H1 (cell line): Measurements from ENCODE around the gene PRTG. TPM values are rescaled to one million over a fixed set of nuclear protein-coding genes. Genes with fewer than 3 reads are reported as not detected.

ENCODE experiments used
- CTCF ChIA-PET: fragments of 300-600 bp; sonication (Branson Sonifier 250); formaldehyde crosslinking; loops from one replicate; lab custom pipeline; 2021; ENCODE audit not compliant: partially characterized antibody; lab: Charles Lee
- POLR2A ChIA-PET: fragments of 300-600 bp; sonication (Branson Sonifier 250); formaldehyde crosslinking; loops from one replicate; lab custom pipeline; 2021; ENCODE audit warnings: inconsistent platforms; ENCODE audit not compliant: partially characterized antibody; lab: Charles Lee
- DNase-seq, 2 experiments: peaks; one replicate each; pipeline versions ENCODE4 v3.0.0 to v3.0.0-alpha.2; 2010 to 2022; ENCODE audit warnings: low spot score in 2 of 2, low read depth in 1 of 2, mixed read lengths in 1 of 2
- FAIRE-seq: peaks from 2 replicates; lab custom pipeline; 2011; peaks lifted over from hg19 to GRCh38; lab: Jason Lieb, UNC
- H2AFZ ChIP-seq: 2 replicates; pipeline ENCODE4 v1.8.1; 2012; ENCODE audit warnings: low read length, inconsistent platforms
- H2AK5ac ChIP-seq: 2 replicates; pipeline ENCODE4 v1.6.1; 2013; ENCODE audit warnings: low read depth, low read length
- H2BK120ac ChIP-seq: replicated peaks from 2 replicates; pipeline ENCODE3; 2013; ENCODE audit warnings: low read depth, low read length, inconsistent platforms
- H2BK12ac ChIP-seq: 2 replicates; pipeline ENCODE4 v1.6.1; 2013; ENCODE audit warnings: low read depth, low read length
- H2BK15ac ChIP-seq: 2 replicates; pipeline ENCODE4 v1.6.1; 2013; ENCODE audit warnings: low read length
- H2BK20ac ChIP-seq: 2 replicates; pipeline ENCODE4 v1.6.1; 2013; ENCODE audit warnings: low read length
- H2BK5ac ChIP-seq: 2 replicates; pipeline ENCODE4 v1.6.1; 2013; ENCODE audit warnings: low read depth, low read length
- H3K14ac ChIP-seq: 2 replicates; pipeline ENCODE4 v1.6.1; 2013; ENCODE audit warnings: inconsistent platforms; ENCODE audit not compliant: insufficient read length
- H3K18ac ChIP-seq: 2 replicates; pipeline ENCODE4 v1.6.1; 2013; ENCODE audit warnings: low read length; ENCODE audit errors: extremely low read depth
- H3K23ac ChIP-seq: 2 replicates; pipeline ENCODE4 v1.6.1; 2013; ENCODE audit warnings: inconsistent platforms; ENCODE audit not compliant: insufficient read length
- H3K23me2 ChIP-seq: 2 replicates; pipeline ENCODE4 v1.6.1; 2013; ENCODE audit warnings: low read depth, low read length
- H3K27ac ChIP-seq: 2 replicates; pipeline ENCODE4 v1.6.1; 2011; ENCODE audit warnings: low read depth, low read length, inconsistent platforms
- H3K27me3 ChIP-seq, 4 experiments: replicated peaks in 1 of 4; 1 replicate in 1 of 4; 2 replicates in 3 of 4; pipeline versions ENCODE4 v1.6.1 to v1.8.1; 2011 to 2013; ENCODE audit warnings: low read length in 3 of 4, mild to moderate bottlenecking in 3 of 4, inconsistent platforms in 2 of 4, mixed read lengths in 2 of 4, moderate library complexity in 1 of 4; ENCODE audit not compliant: control insufficient read depth in 3 of 4, insufficient read depth in 3 of 4; ENCODE audit errors: extremely low read depth in 1 of 4
- H3K36me3 ChIP-seq, 4 experiments: 2 replicates each; pipeline versions ENCODE4 v1.6.1 to v1.8.1; 2011 to 2013; ENCODE audit warnings: mild to moderate bottlenecking in 4 of 4, low read length in 3 of 4, moderate library complexity in 2 of 4, control low read depth in 1 of 4, inconsistent platforms in 1 of 4; ENCODE audit not compliant: insufficient read depth in 4 of 4, control insufficient read depth in 2 of 4
- H3K4ac ChIP-seq: replicated peaks from 2 replicates; pipeline ENCODE3; 2013; ENCODE audit warnings: low read length, low read depth, mixed read lengths, inconsistent platforms; ENCODE audit not compliant: insufficient read length
- H3K4me1 ChIP-seq, 4 experiments: replicated peaks in 1 of 4; 1 replicate in 1 of 4; 2 replicates in 3 of 4; pipeline versions ENCODE4 v1.6.1 to v1.8.1; 2011 to 2013; ENCODE audit warnings: low read length in 3 of 4, inconsistent platforms in 2 of 4, mixed read lengths in 1 of 4; ENCODE audit not compliant: insufficient read depth in 4 of 4, control insufficient read depth in 3 of 4
- H3K4me2 ChIP-seq, 2 experiments: 2 replicates each; pipeline versions ENCODE4 v1.6.1 to v1.8.1; 2011 to 2013; ENCODE audit warnings: low read depth in 2 of 2, low read length in 2 of 2, control low read depth in 1 of 2, inconsistent platforms in 1 of 2, mild to moderate bottlenecking in 1 of 2; ENCODE audit not compliant: insufficient read depth in 1 of 2
- H3K4me3 ChIP-seq, 4 experiments: fragments of 200-600, 300-600 bp in 1 of 4; sonication (generic), shearing (Covaris generic), sonication (Bioruptor Twin) in 1 of 4; 2 replicates each; pipeline versions ENCODE4 v1.5.1 to v1.8.1; 2011 to 2016; ENCODE audit warnings: low read length in 4 of 4, low read depth in 3 of 4, control low read depth in 2 of 4, inconsistent platforms in 2 of 4, mild to moderate bottlenecking in 2 of 4, mixed read lengths in 1 of 4, moderate library complexity in 1 of 4; ENCODE audit not compliant: insufficient read depth in 2 of 4; ENCODE audit errors: extremely low read depth in 1 of 4
- H3K56ac ChIP-seq: replicated peaks from 2 replicates; pipeline ENCODE3; 2013; ENCODE audit warnings: low read depth, mild to moderate bottlenecking, mixed read lengths, low read length, inconsistent platforms; ENCODE audit not compliant: insufficient read length
- H3K79me1 ChIP-seq: 2 replicates; pipeline ENCODE4 v1.6.1; 2013; ENCODE audit warnings: low read depth, low read length, control low read depth
- H3K79me2 ChIP-seq, 2 experiments: 2 replicates each; pipeline versions ENCODE4 v1.6.1 to v1.8.1; 2012 to 2013; ENCODE audit warnings: low read length in 2 of 2, mild to moderate bottlenecking in 2 of 2, inconsistent platforms in 1 of 2; ENCODE audit not compliant: insufficient read depth in 2 of 2, control insufficient read depth in 1 of 2
- H3K9ac ChIP-seq, 4 experiments: replicated peaks in 1 of 4; 1 replicate in 1 of 4; 2 replicates in 3 of 4; pipeline versions ENCODE4 v1.6.1 to v1.8.1; 2011 to 2013; ENCODE audit warnings: low read depth in 3 of 4, low read length in 3 of 4, control low read depth in 2 of 4, mild to moderate bottlenecking in 2 of 4, moderate library complexity in 2 of 4, inconsistent platforms in 1 of 4; ENCODE audit errors: extremely low read depth in 1 of 4
- H3K9me3 ChIP-seq, 2 experiments: 2 replicates each; pipeline versions ENCODE4 v1.6.1 to v1.8.1; 2012 to 2013; ENCODE audit warnings: mild to moderate bottlenecking in 2 of 2, moderate library complexity in 2 of 2, control low read depth in 1 of 2, inconsistent platforms in 1 of 2, low read depth in 1 of 2, low read length in 1 of 2, mixed read lengths in 1 of 2; ENCODE audit not compliant: insufficient read depth in 2 of 2
- H4K20me1 ChIP-seq, 2 experiments: replicated peaks in 1 of 2; 2 replicates each; pipeline versions ENCODE3 to v1.8.1; 2011 to 2013; ENCODE audit warnings: inconsistent platforms in 2 of 2, low read length in 2 of 2, mild to moderate bottlenecking in 1 of 2; ENCODE audit not compliant: insufficient read depth in 2 of 2, control insufficient read depth in 1 of 2
- H4K5ac ChIP-seq: 2 replicates; pipeline ENCODE4 v1.6.1; 2013; ENCODE audit warnings: low read length, low read depth, mixed read lengths, inconsistent platforms; ENCODE audit not compliant: insufficient read length
- H4K8ac ChIP-seq: 2 replicates; pipeline ENCODE4 v1.8.0; 2013; ENCODE audit warnings: mild to moderate bottlenecking, moderate library complexity, low read length, inconsistent platforms; ENCODE audit not compliant: insufficient read depth; ENCODE audit errors: extremely low read depth
- H4K91ac ChIP-seq: replicated peaks from 2 replicates; pipeline ENCODE3; 2013; ENCODE audit warnings: low read length, mixed read lengths, inconsistent platforms; ENCODE audit not compliant: insufficient read length
- BCL11A ChIP-seq, 2 experiments: IDR thresholded peaks; one replicate each; pipeline ENCODE4 v1.6.1; 2011; ENCODE audit warnings: low read depth in 2 of 2, low read length in 2 of 2, mild to moderate bottlenecking in 2 of 2
- RAD21 ChIP-seq, 2 experiments: IDR thresholded peaks in 1 of 2; conservative IDR thresholded peaks in 1 of 2; 2 replicates each; pipeline ENCODE4 v1.6.1; 2011; ENCODE audit warnings: low read depth in 2 of 2, low read length in 2 of 2, improper control_type of control experiment in 1 of 2, inconsistent platforms in 1 of 2, mild to moderate bottlenecking in 1 of 2, moderate library complexity in 1 of 2
- WGBS, 2 experiments: shearing (Covaris generic) in 1 of 2; methylation state at CpG; one replicate each; pipeline versions ENCODE4 v1.1.6 to v1.1.7; 2013 to 2015; ENCODE audit warnings: low lambda C conversion rate in 2 of 2, mixed read lengths in 2 of 2, inconsistent platforms in 1 of 2, low coverage in 1 of 2, missing lambda C conversion rate in 1 of 2; ENCODE audit not compliant: insufficient replicate concordance in 2 of 2, insufficient coverage in 1 of 2, insufficient read length in 1 of 2; ENCODE audit errors: extremely low coverage in 1 of 2, missing lambda C conversion rate in 1 of 2; 5-methylcytosine and 5-hydroxymethylcytosine counted together
- polyA plus RNA-seq, 7 experiments: library from polyadenylated mRNA; depleted of rRNA in 3 of 7; stranded (reverse) in 5 of 7; unstranded in 2 of 7; fragments of >200 nt in 5 of 7; fragments of 200-250 nt in 2 of 7; gene quantifications; 1 replicate in 5 of 7; 2 replicates in 1 of 7; 4 replicates in 1 of 7; pipeline versions ENCODE4 v1.2.1 to v1.2.3, GENCODE V29; 2011 to 2013; ENCODE audit warnings: missing spikeins in 2 of 7, mixed read lengths in 2 of 7
- total RNA-seq: library from RNA; stranded (reverse); fragmentation: NEBNext Ultra II Directional; extraction: Animal tissue kit (Norgen Biotek cat#: 25700); gene quantifications from 2 replicates; pipeline ENCODE4 v1.2.1, GENCODE V29; 2021
- TF ChIP-seq, protein P1 (sequence below), 3 experiments: IDR thresholded peaks; 1 replicate in 2 of 3; 2 replicates in 1 of 3; pipeline versions ENCODE4 v1.5.1 to v1.6.1; 2011; ENCODE audit warnings: low read length in 3 of 3, mild to moderate bottlenecking in 3 of 3, inconsistent platforms in 2 of 3, low read depth in 1 of 3, moderate library complexity in 1 of 3; ENCODE audit not compliant: insufficient read depth in 1 of 3; ENCODE audit errors: control extremely low read depth in 1 of 3
- TF ChIP-seq, protein P2 (sequence below): IDR thresholded peaks from 2 replicates; pipeline ENCODE4 v1.6.1; 2012; ENCODE audit warnings: inconsistent platforms

PRTG gene
- total and polyA plus RNA-seq, 2 of the 8 experiments (the other 6 are each of a cell fraction or from before 2014, with no cell fraction given), result 3.1 to 3.2 TPM

- no peaks in the 10 kb centered on the region for H4K20me1 ChIP-seq
- H2AK5ac ChIP-seq, result no peak overlapping the region
- H2BK15ac ChIP-seq, result no peak overlapping the region
- no peaks in the 10 kb centered on the region for H3K79me2 ChIP-seq
- no peak overlapping the region for H3K27ac ChIP-seq
- no peak overlapping the region for H3K14ac ChIP-seq
- H2BK12ac ChIP-seq, result no peak overlapping the region
- no peak overlapping the region for H2BK5ac ChIP-seq
- H3K4me2 ChIP-seq, result no peak overlapping the region
- CTCF ChIA-PET, result interaction anchor here (0.6 to 8.6 kb wide), 41 partner anchors 12 to 488 kb away, joined by 3 to 110 read pairs (median 4); no protein-coding TSS in a partner anchor
- no peaks in the 10 kb centered on the region for H3K23me2 ChIP-seq
- H3K36me3 ChIP-seq, result no peaks in the 10 kb centered on the region
- no peak overlapping the region for H3K18ac ChIP-seq
- no peak overlapping the region for H3K4ac ChIP-seq
- 53% methylated on average over 9 of the region's 9 CpGs; no CpG with 5 or more reads in 1 of the 2 experiments for WGBS, 2 experiments
- H3K4me1 ChIP-seq, result peaks cover 0 to 4% (median 0%) of the 10 kb centered on the region in 4 experiments; a peak in 1 of 7 replicates
- no peaks in the 10 kb centered on the region for H3K79me1 ChIP-seq
- DNase-seq (peak in 1 of 2 experiments; percentile 87), FAIRE-seq (peak; percentile 24)
- no peaks in the 10 kb centered on the region for H3K27me3 ChIP-seq
- no peak overlapping the region for H3K56ac ChIP-seq
- no peak overlapping the region for H3K4me3 ChIP-seq
- no peak overlapping the region for H2BK120ac ChIP-seq
- TF ChIP-seq BCL11A (IDR thresholded peaks at IDR 0.05; ENCODE audit: low read depth in 2 of 2, low read length in 2 of 2), result no peak
- TF ChIP-seq, protein P1, sequence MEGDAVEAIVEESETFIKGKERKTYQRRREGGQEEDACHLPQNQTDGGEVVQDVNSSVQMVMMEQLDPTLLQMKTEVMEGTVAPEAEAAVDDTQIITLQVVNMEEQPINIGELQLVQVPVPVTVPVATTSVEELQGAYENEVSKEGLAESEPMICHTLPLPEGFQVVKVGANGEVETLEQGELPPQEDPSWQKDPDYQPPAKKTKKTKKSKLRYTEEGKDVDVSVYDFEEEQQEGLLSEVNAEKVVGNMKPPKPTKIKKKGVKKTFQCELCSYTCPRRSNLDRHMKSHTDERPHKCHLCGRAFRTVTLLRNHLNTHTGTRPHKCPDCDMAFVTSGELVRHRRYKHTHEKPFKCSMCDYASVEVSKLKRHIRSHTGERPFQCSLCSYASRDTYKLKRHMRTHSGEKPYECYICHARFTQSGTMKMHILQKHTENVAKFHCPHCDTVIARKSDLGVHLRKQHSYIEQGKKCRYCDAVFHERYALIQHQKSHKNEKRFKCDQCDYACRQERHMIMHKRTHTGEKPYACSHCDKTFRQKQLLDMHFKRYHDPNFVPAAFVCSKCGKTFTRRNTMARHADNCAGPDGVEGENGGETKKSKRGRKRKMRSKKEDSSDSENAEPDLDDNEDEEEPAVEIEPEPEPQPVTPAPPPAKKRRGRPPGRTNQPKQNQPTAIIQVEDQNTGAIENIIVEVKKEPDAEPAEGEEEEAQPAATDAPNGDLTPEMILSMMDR (IDR thresholded peaks at IDR 0.05; ENCODE audit: control extremely low read depth in 1 of 3, insufficient read depth in 1 of 3, low read depth in 1 of 3, low read length in 3 of 3), result peak; percentile 47 to 69 (median 48)
- peak; percentile 43 to 53 for TF ChIP-seq RAD21 (IDR thresholded peaks at IDR 0.05 in 1 of 2, conservative IDR thresholded peaks at IDR 0.05 in 1 of 2; ENCODE audit: low read depth in 2 of 2, low read length in 2 of 2)
- TF ChIP-seq, protein P2, sequence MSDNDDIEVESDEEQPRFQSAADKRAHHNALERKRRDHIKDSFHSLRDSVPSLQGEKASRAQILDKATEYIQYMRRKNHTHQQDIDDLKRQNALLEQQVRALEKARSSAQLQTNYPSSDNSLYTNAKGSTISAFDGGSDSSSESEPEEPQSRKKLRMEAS, result 0 out of 2 replicates have a peak, but pooled peaks have one; percentile 10
- POLR2A ChIA-PET, result no interaction called here
- H4K8ac ChIP-seq, result no peak overlapping the region
- no peak overlapping the region for H4K91ac ChIP-seq
- no peak overlapping the region for H2AFZ ChIP-seq
- no peaks in the 10 kb centered on the region for H3K9me3 ChIP-seq
- H3K9ac ChIP-seq, result no peak overlapping the region
- H4K5ac ChIP-seq, result no peak overlapping the region
- H2BK20ac ChIP-seq, result no peak overlapping the region
- H3K23ac ChIP-seq, result no peak overlapping the region
Observed at GRCh38 chr15:55774113-55774970, 31.4 kb upstream of the PRTG start.
